HL-60 (cell line): ENCODE data around the gene PHF19.

Source experiments
- DNase-seq, 2 experiments: peaks; one replicate each; pipeline ENCODE4 v3.0.0-alpha.2; 2010 to 2020; ENCODE audit warnings: low read depth in 1 of 2, low spot score in 1 of 2
- H3K27ac ChIP-seq: fragments of 250-450 bp; sonication (Bioruptor Pico); replicated peaks from 2 replicates; pipeline ENCODE4 v1.5.1; 2020; ENCODE audit warnings: mild to moderate bottlenecking, moderate library complexity
- H3K27me3 ChIP-seq: fragments of 250-450 bp; sonication (Bioruptor Pico); 2 replicates; pipeline ENCODE4 v1.5.1; 2021; ENCODE audit warnings: mild to moderate bottlenecking, moderate library complexity; ENCODE audit not compliant: insufficient read depth, poor library complexity, severe bottlenecking
- H3K4me3 ChIP-seq: replicated peaks from 2 replicates; pipeline ENCODE4 v1.5.1; 2011; ENCODE audit warnings: mild to moderate bottlenecking, control low read depth, low read length; ENCODE audit not compliant: insufficient read depth
- CTCF ChIP-seq: IDR thresholded peaks from one replicate; pipeline ENCODE4 v1.5.1; 2011; ENCODE audit warnings: low read length, control low read depth, inconsistent platforms; ENCODE audit not compliant: insufficient read depth
- GABPA ChIP-seq: IDR thresholded peaks from 2 replicates; pipeline ENCODE4 v1.6.1; 2012; ENCODE audit warnings: low read depth
- POLR2AphosphoS5 ChIP-seq: IDR thresholded peaks from 2 replicates; pipeline ENCODE4 v1.6.1; 2012; ENCODE audit warnings: low read depth
- SPI1 ChIP-seq: IDR thresholded peaks from 2 replicates; pipeline ENCODE4 v1.6.1; 2012; ENCODE audit warnings: low read depth, mild to moderate bottlenecking, borderline replicate concordance
- TF ChIP-seq, protein P1 (sequence below): IDR thresholded peaks from 2 replicates; pipeline ENCODE4 v1.6.1; 2012; ENCODE audit warnings: low read depth; ENCODE audit not compliant: insufficient replicate concordance

PHF19 gene

GRCh38 chr9:120875643-120875953 lies 1.4 kb downstream of the PHF19 start:
- DNase-seq = no peak
- no peaks in the 10 kb centered on the region for H3K27me3 ChIP-seq
- TF ChIP-seq, protein P1, sequence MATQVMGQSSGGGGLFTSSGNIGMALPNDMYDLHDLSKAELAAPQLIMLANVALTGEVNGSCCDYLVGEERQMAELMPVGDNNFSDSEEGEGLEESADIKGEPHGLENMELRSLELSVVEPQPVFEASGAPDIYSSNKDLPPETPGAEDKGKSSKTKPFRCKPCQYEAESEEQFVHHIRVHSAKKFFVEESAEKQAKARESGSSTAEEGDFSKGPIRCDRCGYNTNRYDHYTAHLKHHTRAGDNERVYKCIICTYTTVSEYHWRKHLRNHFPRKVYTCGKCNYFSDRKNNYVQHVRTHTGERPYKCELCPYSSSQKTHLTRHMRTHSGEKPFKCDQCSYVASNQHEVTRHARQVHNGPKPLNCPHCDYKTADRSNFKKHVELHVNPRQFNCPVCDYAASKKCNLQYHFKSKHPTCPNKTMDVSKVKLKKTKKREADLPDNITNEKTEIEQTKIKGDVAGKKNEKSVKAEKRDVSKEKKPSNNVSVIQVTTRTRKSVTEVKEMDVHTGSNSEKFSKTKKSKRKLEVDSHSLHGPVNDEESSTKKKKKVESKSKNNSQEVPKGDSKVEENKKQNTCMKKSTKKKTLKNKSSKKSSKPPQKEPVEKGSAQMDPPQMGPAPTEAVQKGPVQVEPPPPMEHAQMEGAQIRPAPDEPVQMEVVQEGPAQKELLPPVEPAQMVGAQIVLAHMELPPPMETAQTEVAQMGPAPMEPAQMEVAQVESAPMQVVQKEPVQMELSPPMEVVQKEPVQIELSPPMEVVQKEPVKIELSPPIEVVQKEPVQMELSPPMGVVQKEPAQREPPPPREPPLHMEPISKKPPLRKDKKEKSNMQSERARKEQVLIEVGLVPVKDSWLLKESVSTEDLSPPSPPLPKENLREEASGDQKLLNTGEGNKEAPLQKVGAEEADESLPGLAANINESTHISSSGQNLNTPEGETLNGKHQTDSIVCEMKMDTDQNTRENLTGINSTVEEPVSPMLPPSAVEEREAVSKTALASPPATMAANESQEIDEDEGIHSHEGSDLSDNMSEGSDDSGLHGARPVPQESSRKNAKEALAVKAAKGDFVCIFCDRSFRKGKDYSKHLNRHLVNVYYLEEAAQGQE = no peak
- TF ChIP-seq CTCF (no peak), POLR2AphosphoS5 (no peak)
- peak overlapping the region; percentile 58 for H3K4me3 ChIP-seq
- peak overlapping the region; percentile 100 for H3K27ac ChIP-seq

DNA sequence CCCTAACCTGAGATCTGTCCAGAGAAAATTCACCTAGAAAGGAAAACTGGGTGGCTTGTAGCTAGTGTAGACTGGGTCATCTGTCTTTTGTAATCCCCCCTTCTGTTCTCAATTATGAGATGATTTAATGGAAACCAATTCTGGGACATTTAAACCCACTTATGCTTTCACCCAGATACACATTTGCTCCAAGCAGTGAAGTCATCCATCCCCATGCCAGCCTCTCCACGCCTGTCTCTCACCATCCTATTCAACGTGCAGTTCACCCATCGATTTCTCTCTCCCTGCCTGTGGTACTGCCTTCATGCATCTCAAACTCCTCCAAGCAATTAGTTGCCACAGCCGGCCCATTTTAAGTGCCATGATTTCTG lies 1.8 kb downstream of the PHF19 start:
- DNase-seq = no peak
- Histone ChIP-seq H3K4me3 (peak overlapping the region; percentile 58), H3K27ac (peak overlapping the region; percentile 100), H3K27me3 (no peaks in the 10 kb centered on the region)
- TF ChIP-seq GABPA (no peak), SPI1 (no peak), CTCF (no peak), POLR2AphosphoS5 (no peak)
- TF ChIP-seq, protein P1 = no peak

- no peak for DNase-seq
- Histone ChIP-seq H3K27ac (peak overlapping the region; percentile 100), H3K4me3 (no peak overlapping the region), H3K27me3 (no peaks in the 10 kb centered on the region)
- no peak for TF ChIP-seq SPI1
- TF ChIP-seq GABPA = no peak
- TF ChIP-seq, protein P1 = no peak
- TF ChIP-seq CTCF = no peak
- TF ChIP-seq POLR2AphosphoS5 = no peak
Observed at GRCh38 chr9:120874226-120875194, 2.5 kb downstream of the PHF19 start.
